DOHH2 (cell line): ENCODE data around the gene IL36RN.

Experiments
- H3F3A ChIP-seq: fragments of 200-600 bp; sonication (generic), shearing (Covaris generic); 2 replicates; pipeline ENCODE4 v1.6.0; 2016; ENCODE audit warnings: antibody characterized with exemption, mild to moderate bottlenecking; ENCODE audit not compliant: control insufficient read depth, insufficient read depth
- H3K27ac ChIP-seq: fragments of 200-600 bp; sonication (generic); 2 replicates; pipeline ENCODE4 v1.5.1; 2014; ENCODE audit warnings: low read depth, mild to moderate bottlenecking, low read length, moderate library complexity
- H3K27me3 ChIP-seq: fragments of 200-600 bp; sonication (generic); 2 replicates; pipeline ENCODE4 v1.6.1; 2014; ENCODE audit warnings: mild to moderate bottlenecking, low read length, mixed read lengths; ENCODE audit not compliant: control insufficient read depth
- H3K36me3 ChIP-seq: fragments of 200-600 bp; sonication (generic); 2 replicates; pipeline ENCODE4 v1.6.1; 2014; ENCODE audit warnings: mild to moderate bottlenecking, low read length, moderate library complexity, mixed read lengths; ENCODE audit not compliant: control insufficient read depth
- H3K4me1 ChIP-seq: fragments of 200-600 bp; sonication (generic); 2 replicates; pipeline ENCODE4 v1.6.1; 2014; ENCODE audit warnings: mild to moderate bottlenecking, low read length, mixed read lengths; ENCODE audit not compliant: control insufficient read depth
- H3K4me2 ChIP-seq: fragments of 200-600 bp; sonication (generic); 2 replicates; pipeline ENCODE4 v1.6.0; 2014; ENCODE audit warnings: mild to moderate bottlenecking, low read length, moderate library complexity
- H3K4me3 ChIP-seq: fragments of 200-600 bp; sonication (generic); 2 replicates; pipeline ENCODE4 v1.5.1; 2014; ENCODE audit warnings: mild to moderate bottlenecking, low read length, mixed read lengths
- H3K79me2 ChIP-seq: fragments of 200-600 bp; sonication (generic); 2 replicates; pipeline ENCODE4 v1.6.1; 2014; ENCODE audit warnings: mild to moderate bottlenecking, low read length, mixed read lengths; ENCODE audit not compliant: control insufficient read depth
- H3K9me2 ChIP-seq: fragments of 200-600 bp; sonication (generic); replicated peaks from 2 replicates; pipeline ENCODE4 v1.6.1; 2014; ENCODE audit warnings: mild to moderate bottlenecking, low read length, mixed read lengths; ENCODE audit not compliant: control insufficient read depth
- H3K9me3 ChIP-seq: fragments of 200-600 bp; sonication (generic); 2 replicates; pipeline ENCODE4 v1.6.1; 2014; ENCODE audit warnings: antibody characterized with exemption, low read length, mixed read lengths; ENCODE audit not compliant: control insufficient read depth, insufficient read depth
- H4K20me1 ChIP-seq: fragments of 200-600 bp; sonication (generic); 2 replicates; pipeline ENCODE4 v1.6.0; 2014; ENCODE audit warnings: low read depth, mild to moderate bottlenecking, antibody characterized with exemption, low read length, moderate library complexity; ENCODE audit not compliant: control insufficient read depth, insufficient read depth
- CTCF ChIP-seq: fragments of 200-600 bp; sonication (generic); IDR thresholded peaks from one replicate; pipeline ENCODE4 v1.5.1; 2014; ENCODE audit warnings: antibody characterized with exemption, mild to moderate bottlenecking, low read depth, low read length; ENCODE audit not compliant: poor library complexity, severe bottlenecking
- EZH2phosphoT487 ChIP-seq: fragments of 200-600 bp; sonication (generic); IDR thresholded peaks from 2 replicates; pipeline ENCODE4 v1.6.1; 2017; ENCODE audit warnings: borderline replicate concordance, mild to moderate bottlenecking, antibody characterized with exemption, low read length, moderate library complexity, mixed read lengths

The IL36RN gene

GRCh38 chr2:113021312-113021711, 37.7 kb upstream of the IL36RN start:
- H3K4me2 ChIP-seq, result no peak overlapping the region
- no peaks in the 10 kb centered on the region for H3K9me2 ChIP-seq
- no peaks in the 10 kb centered on the region for H3K4me1 ChIP-seq
- no peak overlapping the region for H3K4me3 ChIP-seq
- 0 out of 2 replicates have a peak, but pooled peaks cover 5% of the 10 kb centered on the region for H3K27me3 ChIP-seq
- no peaks in the 10 kb centered on the region for H3K79me2 ChIP-seq
- no peak for TF ChIP-seq CTCF
- no peak for TF ChIP-seq EZH2phosphoT487
- H3K36me3 ChIP-seq, result no peaks in the 10 kb centered on the region
- H3K27ac ChIP-seq, result no peak overlapping the region
- H4K20me1 ChIP-seq, result no peaks in the 10 kb centered on the region
- no peaks in the 10 kb centered on the region for H3F3A ChIP-seq
- H3K9me3 ChIP-seq, result no peaks in the 10 kb centered on the region

- Histone ChIP-seq H3K4me1 (no peaks in the 10 kb centered on the region), H3K9me3 (no peaks in the 10 kb centered on the region), H3K27ac (no peak overlapping the region), H3K27me3 (peaks cover 19% of the 10 kb centered on the region), H4K20me1 (no peaks in the 10 kb centered on the region), H3K36me3 (no peaks in the 10 kb centered on the region), H3K4me2 (no peak overlapping the region), H3K4me3 (no peak overlapping the region), H3F3A (no peaks in the 10 kb centered on the region), H3K79me2 (no peaks in the 10 kb centered on the region), H3K9me2 (no peaks in the 10 kb centered on the region)
- TF ChIP-seq CTCF (no peak), EZH2phosphoT487 (no peak)
Measured at GRCh38 chr2:113024764-113025163, 34.2 kb upstream of the IL36RN start.

- no peaks in the 10 kb centered on the region for H3K4me1 ChIP-seq
Measured at GRCh38 chr2:113025737-113026136, 33.3 kb upstream of the IL36RN start.

More at GRCh38 chr2:113025737-113026136, 33.3 kb upstream of the IL36RN start:
- H3K9me2 ChIP-seq, result no peaks in the 10 kb centered on the region
- H3K27ac ChIP-seq, result no peak overlapping the region
- no peak overlapping the region for H3K4me3 ChIP-seq
- no peaks in the 10 kb centered on the region for H3K79me2 ChIP-seq
- H4K20me1 ChIP-seq, result no peaks in the 10 kb centered on the region
- H3F3A ChIP-seq, result no peaks in the 10 kb centered on the region
- no peaks in the 10 kb centered on the region for H3K9me3 ChIP-seq
- peaks cover 26% of the 10 kb centered on the region for H3K27me3 ChIP-seq
- no peak overlapping the region for H3K4me2 ChIP-seq
- TF ChIP-seq EZH2phosphoT487 (no peak), CTCF (no peak)
- no peaks in the 10 kb centered on the region for H3K36me3 ChIP-seq
